Endodermal cell (in vitro differentiated cells): ENCODE measurements around the gene IFNLR1. TPM values are rescaled to one million over a fixed set of nuclear protein-coding genes. Genes with fewer than 3 reads are reported as not detected.
A peak's percentile ranks its signal among the peaks of the same experiment; 100 is the strongest.

Source experiments
- DNase-seq: peaks from one replicate; pipeline ENCODE4 v3.0.0-alpha.2; 2017
- H3K27ac ChIP-seq: 2 replicates; pipeline ENCODE4 v1.5.1; 2013; ENCODE audit warnings: mild to moderate bottlenecking, low read depth, low read length, moderate library complexity
- H3K27me3 ChIP-seq: 2 replicates; pipeline ENCODE4 v1.6.1; 2013; ENCODE audit warnings: mild to moderate bottlenecking, low read length, moderate library complexity; ENCODE audit not compliant: insufficient read depth, control insufficient read depth, poor library complexity, severe bottlenecking
- H3K36me3 ChIP-seq: 2 replicates; pipeline ENCODE4 v1.7.0; 2013; ENCODE audit warnings: mild to moderate bottlenecking, low read length, moderate library complexity; ENCODE audit not compliant: control insufficient read depth, insufficient read depth
- H3K4me1 ChIP-seq: one replicate; pipeline ENCODE4 v1.7.0; 2013; ENCODE audit warnings: low read length; ENCODE audit not compliant: control insufficient read depth, insufficient read depth
- H3K4me3 ChIP-seq: 2 replicates; pipeline ENCODE4 v1.5.1; 2013; ENCODE audit warnings: mild to moderate bottlenecking, low read length, moderate library complexity
- H3K9ac ChIP-seq: 2 replicates; pipeline ENCODE4 v1.6.1; 2013; ENCODE audit warnings: mild to moderate bottlenecking, low read length, moderate library complexity; ENCODE audit not compliant: poor library complexity, severe bottlenecking; ENCODE audit errors: extremely low read depth
- H3K9me3 ChIP-seq: 2 replicates; pipeline ENCODE4 v1.6.1; 2013; ENCODE audit warnings: mild to moderate bottlenecking, low read length, moderate library complexity; ENCODE audit not compliant: control insufficient read depth
- H3K27ac Mint-ChIP-seq: 2 replicates; pipeline ENCODE4 v1.8.0; 2020; ENCODE audit warnings: mixed read lengths
- H3K27me3 Mint-ChIP-seq: 2 replicates; pipeline ENCODE4 v1.8.0; 2021; ENCODE audit warnings: mild to moderate bottlenecking, mixed read lengths; ENCODE audit not compliant: insufficient read depth
- H3K36me3 Mint-ChIP-seq: 2 replicates; pipeline ENCODE4 v1.8.0; 2020; ENCODE audit warnings: low read depth, mixed read lengths
- H3K4me1 Mint-ChIP-seq: 2 replicates; pipeline ENCODE4 v1.8.0; 2020; ENCODE audit warnings: mixed read lengths
- H3K4me3 Mint-ChIP-seq: 2 replicates; pipeline ENCODE4 v1.8.0; 2020; ENCODE audit warnings: mild to moderate bottlenecking, moderate library complexity, mixed read lengths
- H3K9me3 Mint-ChIP-seq: 2 replicates; pipeline ENCODE4 v1.8.0; 2020; ENCODE audit warnings: mild to moderate bottlenecking, mixed read lengths
- CTCF ChIP-seq: fragments of 200-600 bp; sonication (generic); conservative IDR thresholded peaks from 2 replicates; pipeline ENCODE4 v1.5.0; 2021; ENCODE audit warnings: antibody characterized with exemption, mild to moderate bottlenecking
- WGBS, 2 experiments: methylation state at CpG; one replicate each; pipeline versions ENCODE4 v1.1.5 to v1.1.7; 2013; ENCODE audit warnings: missing lambda C conversion rate in 2 of 2, mixed read lengths in 1 of 2; ENCODE audit not compliant: insufficient coverage in 1 of 2, insufficient read length in 1 of 2; 5-methylcytosine and 5-hydroxymethylcytosine counted together
- total RNA-seq, 2 donors: library from RNA; stranded (reverse); fragmentation: NEBNext Ultra II Directional in 1 of 2; extraction: Animal tissue kit (Norgen Biotek cat#: 25700) in 1 of 2; gene quantifications; 2 replicates in 1 of 2; 3 replicates in 1 of 2; pipeline ENCODE4 v1.2.1, GENCODE V29; 2021

Gene IFNLR1
- total RNA-seq, 2 donors from 2014 or later: 12.1 to 13.0 TPM

- H3K27ac Mint-ChIP-seq: no peak overlapping the region
- Histone ChIP-seq H3K27me3 (no peaks in the 10 kb centered on the region), H3K9ac (no peak overlapping the region), H3K4me3 (no peak overlapping the region), H3K36me3 (no peaks in the 10 kb centered on the region), H3K9me3 (peaks cover 13% of the 10 kb centered on the region), H3K4me1 (no peaks in the 10 kb centered on the region), H3K27ac (peak overlapping the region; percentile 72)
- H3K36me3 Mint-ChIP-seq: no peaks in the 10 kb centered on the region
- H3K9me3 Mint-ChIP-seq: no peaks in the 10 kb centered on the region
- 72 to 86% methylated on average over 2 to 9 of the region's 9 CpGs for WGBS, 2 experiments
- H3K27me3 Mint-ChIP-seq: no peaks in the 10 kb centered on the region
- H3K4me1 Mint-ChIP-seq: peaks cover 1% of the 10 kb centered on the region
- no peak overlapping the region for H3K4me3 Mint-ChIP-seq
- TF ChIP-seq CTCF: no peak
- no peak for DNase-seq
Measured at GRCh38 chr1:24233684-24234600, 46.9 kb upstream of the IFNLR1 start.

GRCh38 chr1:24231701-24232100 lies 44.6 kb upstream of the IFNLR1 start:
- TF ChIP-seq CTCF: no peak
- Mint-ChIP-seq H3K4me1 (no peaks in the 10 kb centered on the region), H3K36me3 (no peaks in the 10 kb centered on the region), H3K4me3 (no peak overlapping the region), H3K27me3 (no peaks in the 10 kb centered on the region), H3K9me3 (no peaks in the 10 kb centered on the region), H3K27ac (no peak overlapping the region)
- no peaks in the 10 kb centered on the region for H3K4me1 ChIP-seq
- no peaks in the 10 kb centered on the region for H3K36me3 ChIP-seq
- H3K4me3 ChIP-seq: no peak overlapping the region
- peaks cover 13% of the 10 kb centered on the region for H3K9me3 ChIP-seq
- no peak overlapping the region for H3K27ac ChIP-seq
- H3K9ac ChIP-seq: no peak overlapping the region
- no peak for DNase-seq
- H3K27me3 ChIP-seq: no peaks in the 10 kb centered on the region
- WGBS, 2 experiments: 80 to 93% methylated on average over 1 to 3 of the region's 3 CpGs

GRCh38 chr1:24228311-24228710 lies 41.2 kb upstream of the IFNLR1 start:
- Mint-ChIP-seq H3K36me3 (no peaks in the 10 kb centered on the region), H3K9me3 (no peaks in the 10 kb centered on the region), H3K27ac (no peak overlapping the region), H3K4me1 (no peaks in the 10 kb centered on the region), H3K4me3 (no peak overlapping the region), H3K27me3 (no peaks in the 10 kb centered on the region)
- no peak overlapping the region for H3K9ac ChIP-seq
- no peak overlapping the region for H3K27ac ChIP-seq
- H3K4me3 ChIP-seq: no peak overlapping the region
- H3K36me3 ChIP-seq: no peaks in the 10 kb centered on the region
- TF ChIP-seq CTCF: no peak
- no peaks in the 10 kb centered on the region for H3K4me1 ChIP-seq
- H3K9me3 ChIP-seq: peaks cover 5% of the 10 kb centered on the region
- no peak for DNase-seq
- no peaks in the 10 kb centered on the region for H3K27me3 ChIP-seq
- 87 to 94% methylated on average over 4 of the region's 4 CpGs for WGBS, 2 experiments
